Neural cell (in vitro differentiated cells): Measurements from ENCODE around the gene DTD1. TPM values are rescaled to one million over a fixed set of nuclear protein-coding genes. Genes with fewer than 3 reads are reported as not detected.

ENCODE experiments used
- H2AFZ ChIP-seq: fragments of 200-600, 300-800 bp; sonication (generic), shearing (Covaris generic); 2 replicates; pipeline ENCODE4 v1.6.0; 2014; ENCODE audit warnings: low read depth, mild to moderate bottlenecking, antibody characterized with exemption, low read length, moderate library complexity
- H3F3A ChIP-seq: fragments of 200-600 bp; shearing (Covaris generic); 2 replicates; pipeline ENCODE4 v1.6.1; 2016; ENCODE audit warnings: mild to moderate bottlenecking, moderate library complexity, mixed read lengths, antibody characterized with exemption, low read length; ENCODE audit not compliant: insufficient read depth, poor library complexity, severe bottlenecking
- H3K27ac ChIP-seq: fragments of 200-600, 300-800 bp; sonication (generic), shearing (Covaris generic); 2 replicates; pipeline ENCODE4 v1.5.1; 2014; ENCODE audit warnings: mild to moderate bottlenecking, low read length, moderate library complexity
- H3K27me3 ChIP-seq: fragments of 300-800, 200-600 bp; sonication (generic), shearing (Covaris generic); 2 replicates; pipeline ENCODE4 v1.6.0; 2014; ENCODE audit warnings: mild to moderate bottlenecking, low read depth, low read length, moderate library complexity; ENCODE audit not compliant: insufficient read depth
- H3K36me3 ChIP-seq: fragments of 300-800, 200-600 bp; sonication (generic), shearing (Covaris generic); 2 replicates; pipeline ENCODE4 v1.5.1; 2014; ENCODE audit warnings: mild to moderate bottlenecking, antibody characterized with exemption, low read length, moderate library complexity; ENCODE audit not compliant: insufficient read depth
- H3K4me2 ChIP-seq: fragments of 300-800, 200-600 bp; sonication (generic), shearing (Covaris generic); 2 replicates; pipeline ENCODE4 v1.6.0; 2014; ENCODE audit warnings: mild to moderate bottlenecking, low read length
- H3K4me3 ChIP-seq: fragments of 300-800, 200-600 bp; sonication (generic), shearing (Covaris generic); 2 replicates; pipeline ENCODE4 v1.5.1; 2014; ENCODE audit warnings: mild to moderate bottlenecking, low read length, moderate library complexity
- H3K79me2 ChIP-seq: fragments of 200-600 bp; shearing (Covaris generic); replicated peaks from 2 replicates; pipeline ENCODE4 v1.6.0; 2014; ENCODE audit warnings: mild to moderate bottlenecking, low read length, moderate library complexity; ENCODE audit not compliant: insufficient read depth
- H3K9ac ChIP-seq: fragments of 300-800, 200-600 bp; sonication (generic), shearing (Covaris generic); 2 replicates; pipeline ENCODE4 v1.6.1; 2016; ENCODE audit warnings: mild to moderate bottlenecking, low read length, mixed read lengths
- H3K9me2 ChIP-seq: fragments of 200-600 bp; shearing (Covaris generic); 2 replicates; pipeline ENCODE4 v1.6.1; 2016; ENCODE audit warnings: mild to moderate bottlenecking, low read length, mixed read lengths; ENCODE audit not compliant: insufficient read depth
- H3K9me3 ChIP-seq: fragments of 200-600, 300-800 bp; sonication (generic), shearing (Covaris generic); 2 replicates; pipeline ENCODE4 v1.6.1; 2016; ENCODE audit warnings: mild to moderate bottlenecking, mixed run types, low read length, moderate library complexity, mixed read lengths
- H4K20me1 ChIP-seq: fragments of 200-600 bp; shearing (Covaris generic); 2 replicates; pipeline ENCODE4 v1.6.1; 2016; ENCODE audit warnings: mild to moderate bottlenecking, mixed run types; ENCODE audit not compliant: insufficient read depth
- EP300 ChIP-seq: fragments of 450-650 bp; conservative IDR thresholded peaks from 2 replicates; pipeline ENCODE4 v1.6.1; 2014; ENCODE audit warnings: antibody characterized with exemption, mild to moderate bottlenecking, moderate library complexity; ENCODE audit not compliant: poor library complexity, severe bottlenecking
- EZH2 ChIP-seq: fragments of 200-600, 300-800 bp; shearing (Covaris generic), sonication (generic); IDR thresholded peaks from 2 replicates; pipeline ENCODE4 v1.6.1; 2014; ENCODE audit warnings: antibody characterized with exemption, low read length, borderline replicate concordance, mild to moderate bottlenecking; ENCODE audit not compliant: insufficient read depth, poor library complexity, severe bottlenecking
- MXI1 ChIP-seq: fragments of 450-650 bp; conservative IDR thresholded peaks from 2 replicates; pipeline ENCODE4 v1.6.1; 2014; ENCODE audit warnings: antibody characterized with exemption, mild to moderate bottlenecking; ENCODE audit not compliant: poor library complexity, severe bottlenecking
- POLR2AphosphoS5 ChIP-seq: IDR thresholded peaks from 2 replicates; pipeline ENCODE4 v1.6.1; 2012
- RAD21 ChIP-seq: fragments of 450-650 bp; conservative IDR thresholded peaks from 2 replicates; pipeline ENCODE4 v1.6.1; 2014; ENCODE audit warnings: antibody characterized with exemption, mild to moderate bottlenecking, moderate library complexity
- SMC3 ChIP-seq: fragments of 450-650 bp; conservative IDR thresholded peaks from 2 replicates; pipeline ENCODE4 v1.6.1; 2014; ENCODE audit warnings: antibody characterized with exemption, mild to moderate bottlenecking, moderate library complexity; ENCODE audit not compliant: poor library complexity
- TAF1 ChIP-seq: IDR thresholded peaks from 2 replicates; pipeline ENCODE4 v1.6.1; 2012; ENCODE audit warnings: low read depth
- polyA plus RNA-seq: library from polyadenylated mRNA; depleted of rRNA; stranded (reverse); fragments of >200 nt; gene quantifications from 2 replicates; pipeline ENCODE4 v1.2.3, GENCODE V29; 2014
- TF ChIP-seq, protein P1 (sequence below): IDR thresholded peaks from 2 replicates; pipeline ENCODE4 v1.6.1; 2012; ENCODE audit warnings: borderline replicate concordance
- TF ChIP-seq, protein P2 (sequence below): fragments of 450-650 bp; IDR thresholded peaks from 2 replicates; pipeline ENCODE4 v1.5.1; 2014; ENCODE audit warnings: antibody characterized with exemption, mild to moderate bottlenecking, moderate library complexity; ENCODE audit not compliant: poor library complexity, severe bottlenecking

Gene DTD1
- polyA plus RNA-seq, 1 donor from 2014 or later: 337 TPM

DNA sequence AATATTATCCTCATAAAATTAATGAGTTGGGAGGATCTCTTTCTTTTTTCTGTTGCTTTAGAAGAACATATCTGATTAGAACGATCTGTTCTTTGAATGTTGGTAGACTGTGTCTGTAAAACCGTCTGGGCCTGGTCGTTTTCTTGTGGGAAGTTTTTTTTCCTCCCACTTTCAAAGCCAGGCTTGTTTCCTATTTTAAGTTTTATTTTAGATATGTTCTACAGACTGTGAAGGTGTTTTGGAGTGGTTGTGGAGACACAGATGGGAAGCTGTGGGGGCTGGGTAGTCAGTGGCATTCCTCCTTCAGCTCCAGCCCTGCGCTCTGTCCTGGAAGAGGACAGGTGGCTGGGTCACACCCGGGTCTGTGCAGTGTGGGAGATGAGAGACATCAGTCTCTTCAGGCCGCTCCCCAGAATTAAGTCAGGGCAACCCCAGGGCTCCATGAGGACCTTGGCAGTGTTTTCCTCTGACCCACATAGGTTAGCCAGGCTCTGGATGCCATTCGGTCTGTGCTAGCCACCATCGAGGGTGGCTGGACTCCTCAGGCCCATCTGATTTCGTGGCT lies 133.8 kb downstream of the DTD1 start:
- no peaks in the 10 kb centered on the region for H3K27me3 ChIP-seq
- no peaks in the 10 kb centered on the region for H3K79me2 ChIP-seq
- H3K4me2 ChIP-seq: no peak overlapping the region
- H3K36me3 ChIP-seq: no peaks in the 10 kb centered on the region
- H3K9me2 ChIP-seq: no peaks in the 10 kb centered on the region
- H3K9ac ChIP-seq: no peak overlapping the region
- H2AFZ ChIP-seq: no peak overlapping the region
- no peaks in the 10 kb centered on the region for H4K20me1 ChIP-seq
- no peaks in the 10 kb centered on the region for H3F3A ChIP-seq
- no peaks in the 10 kb centered on the region for H3K9me3 ChIP-seq
- H3K4me3 ChIP-seq: no peak overlapping the region
- no peak for TF ChIP-seq POLR2AphosphoS5
- TF ChIP-seq RAD21: no peak
- no peak for TF ChIP-seq TAF1
- TF ChIP-seq, protein P1, sequence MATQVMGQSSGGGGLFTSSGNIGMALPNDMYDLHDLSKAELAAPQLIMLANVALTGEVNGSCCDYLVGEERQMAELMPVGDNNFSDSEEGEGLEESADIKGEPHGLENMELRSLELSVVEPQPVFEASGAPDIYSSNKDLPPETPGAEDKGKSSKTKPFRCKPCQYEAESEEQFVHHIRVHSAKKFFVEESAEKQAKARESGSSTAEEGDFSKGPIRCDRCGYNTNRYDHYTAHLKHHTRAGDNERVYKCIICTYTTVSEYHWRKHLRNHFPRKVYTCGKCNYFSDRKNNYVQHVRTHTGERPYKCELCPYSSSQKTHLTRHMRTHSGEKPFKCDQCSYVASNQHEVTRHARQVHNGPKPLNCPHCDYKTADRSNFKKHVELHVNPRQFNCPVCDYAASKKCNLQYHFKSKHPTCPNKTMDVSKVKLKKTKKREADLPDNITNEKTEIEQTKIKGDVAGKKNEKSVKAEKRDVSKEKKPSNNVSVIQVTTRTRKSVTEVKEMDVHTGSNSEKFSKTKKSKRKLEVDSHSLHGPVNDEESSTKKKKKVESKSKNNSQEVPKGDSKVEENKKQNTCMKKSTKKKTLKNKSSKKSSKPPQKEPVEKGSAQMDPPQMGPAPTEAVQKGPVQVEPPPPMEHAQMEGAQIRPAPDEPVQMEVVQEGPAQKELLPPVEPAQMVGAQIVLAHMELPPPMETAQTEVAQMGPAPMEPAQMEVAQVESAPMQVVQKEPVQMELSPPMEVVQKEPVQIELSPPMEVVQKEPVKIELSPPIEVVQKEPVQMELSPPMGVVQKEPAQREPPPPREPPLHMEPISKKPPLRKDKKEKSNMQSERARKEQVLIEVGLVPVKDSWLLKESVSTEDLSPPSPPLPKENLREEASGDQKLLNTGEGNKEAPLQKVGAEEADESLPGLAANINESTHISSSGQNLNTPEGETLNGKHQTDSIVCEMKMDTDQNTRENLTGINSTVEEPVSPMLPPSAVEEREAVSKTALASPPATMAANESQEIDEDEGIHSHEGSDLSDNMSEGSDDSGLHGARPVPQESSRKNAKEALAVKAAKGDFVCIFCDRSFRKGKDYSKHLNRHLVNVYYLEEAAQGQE: no peak
- no peak for TF ChIP-seq EP300
- no peak for TF ChIP-seq MXI1
- no peak for TF ChIP-seq EZH2
- TF ChIP-seq, protein P2, sequence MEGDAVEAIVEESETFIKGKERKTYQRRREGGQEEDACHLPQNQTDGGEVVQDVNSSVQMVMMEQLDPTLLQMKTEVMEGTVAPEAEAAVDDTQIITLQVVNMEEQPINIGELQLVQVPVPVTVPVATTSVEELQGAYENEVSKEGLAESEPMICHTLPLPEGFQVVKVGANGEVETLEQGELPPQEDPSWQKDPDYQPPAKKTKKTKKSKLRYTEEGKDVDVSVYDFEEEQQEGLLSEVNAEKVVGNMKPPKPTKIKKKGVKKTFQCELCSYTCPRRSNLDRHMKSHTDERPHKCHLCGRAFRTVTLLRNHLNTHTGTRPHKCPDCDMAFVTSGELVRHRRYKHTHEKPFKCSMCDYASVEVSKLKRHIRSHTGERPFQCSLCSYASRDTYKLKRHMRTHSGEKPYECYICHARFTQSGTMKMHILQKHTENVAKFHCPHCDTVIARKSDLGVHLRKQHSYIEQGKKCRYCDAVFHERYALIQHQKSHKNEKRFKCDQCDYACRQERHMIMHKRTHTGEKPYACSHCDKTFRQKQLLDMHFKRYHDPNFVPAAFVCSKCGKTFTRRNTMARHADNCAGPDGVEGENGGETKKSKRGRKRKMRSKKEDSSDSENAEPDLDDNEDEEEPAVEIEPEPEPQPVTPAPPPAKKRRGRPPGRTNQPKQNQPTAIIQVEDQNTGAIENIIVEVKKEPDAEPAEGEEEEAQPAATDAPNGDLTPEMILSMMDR: no peak
- TF ChIP-seq SMC3: no peak
- no peak overlapping the region for H3K27ac ChIP-seq

DNA sequence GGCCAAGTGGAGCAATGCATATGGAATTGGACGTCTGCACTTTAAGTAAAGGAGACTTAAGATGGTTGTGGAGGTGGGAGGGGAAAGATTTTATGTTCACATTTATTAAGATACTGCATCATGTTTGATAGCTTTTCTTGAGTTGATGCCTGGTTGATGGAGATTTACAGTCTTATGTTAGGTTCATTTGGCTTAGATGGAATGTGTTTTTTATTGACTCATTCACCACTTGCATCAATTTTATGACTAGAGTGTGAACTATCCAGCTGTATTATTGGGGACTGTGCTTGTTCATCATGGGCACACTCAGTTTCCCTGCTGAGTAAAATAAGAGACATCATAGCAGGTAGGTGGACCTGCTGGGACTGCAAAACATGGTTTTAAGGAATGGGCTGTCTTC lies 134.5 kb downstream of the DTD1 start:
- H3K36me3 ChIP-seq: no peaks in the 10 kb centered on the region
- H3K4me3 ChIP-seq: no peak overlapping the region
- H3F3A ChIP-seq: no peaks in the 10 kb centered on the region
- no peaks in the 10 kb centered on the region for H3K79me2 ChIP-seq
- H3K9me2 ChIP-seq: no peaks in the 10 kb centered on the region
- no peak overlapping the region for H3K9ac ChIP-seq
- no peaks in the 10 kb centered on the region for H3K9me3 ChIP-seq
- TF ChIP-seq MXI1 (no peak), POLR2AphosphoS5 (no peak), EP300 (no peak), TAF1 (no peak), SMC3 (no peak), EZH2 (no peak), RAD21 (no peak)
- TF ChIP-seq, protein P2: no peak
- TF ChIP-seq, protein P1: no peak
- no peak overlapping the region for H3K4me2 ChIP-seq
- H3K27me3 ChIP-seq: no peaks in the 10 kb centered on the region
- H2AFZ ChIP-seq: no peak overlapping the region
- H3K27ac ChIP-seq: no peak overlapping the region
- no peaks in the 10 kb centered on the region for H4K20me1 ChIP-seq
